Activated CD4-positive, alpha-beta T cell treated with anti-CD3 and anti-CD28 coated beads, Interleukin-2, amount 50 U/mL, for 24 hours (primary cell): ENCODE results near the gene ARMH2.

Experiments used
- DNase-seq, 2 donors: peaks; one replicate each; pipeline ENCODE4 v3.0.0-alpha.2; 2020; ENCODE audit warnings: low read depth in 1 of 2, low spot score in 1 of 2

ARMH2 gene

DNA sequence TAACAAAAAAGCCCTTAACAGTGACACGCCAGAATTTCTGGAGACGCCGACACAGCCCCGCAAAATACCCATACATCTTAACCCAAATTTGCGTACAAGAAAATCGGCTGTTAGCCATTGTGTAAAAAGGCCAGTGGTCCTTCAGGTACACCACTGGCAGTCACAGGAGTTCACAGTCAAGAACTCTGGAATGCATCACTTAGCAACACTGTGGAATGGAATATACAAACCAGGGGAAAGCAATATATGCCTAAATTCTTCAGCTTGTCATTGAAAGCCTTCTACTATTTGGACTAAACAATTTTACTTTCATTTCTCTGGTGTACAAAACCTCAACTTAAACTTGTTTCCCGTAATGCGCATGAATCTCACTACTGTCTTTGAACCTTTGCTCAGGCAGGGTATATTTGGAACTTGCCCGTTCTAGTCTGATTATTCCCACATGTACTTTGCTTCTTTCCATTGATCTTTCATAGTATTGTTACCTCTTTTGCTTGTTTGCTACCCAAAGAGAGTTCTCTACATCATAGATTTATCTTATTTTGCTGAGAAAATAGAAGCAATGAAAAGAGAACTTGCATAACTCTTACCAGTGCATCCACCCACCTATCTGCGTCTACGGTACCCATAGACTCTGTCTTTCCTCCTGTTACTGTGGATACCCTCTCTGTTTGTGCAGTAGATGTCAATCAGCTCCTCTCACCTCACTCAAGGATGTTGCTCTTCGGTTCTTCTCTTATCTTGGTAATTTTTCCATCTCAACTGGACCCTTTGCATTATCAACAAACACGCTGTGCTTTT, at the start of gene ARMH2:
ARMH2 (minus strand) TSS at position 178 of the 801 bp plus-strand sequence; CDS start at position 118, 60 bp downstream.
- DNase-seq = no peak

GRCh38 chr6:24848461-24848860, 49.7 kb upstream of the ARMH2 start:
- no peak for DNase-seq

DNA sequence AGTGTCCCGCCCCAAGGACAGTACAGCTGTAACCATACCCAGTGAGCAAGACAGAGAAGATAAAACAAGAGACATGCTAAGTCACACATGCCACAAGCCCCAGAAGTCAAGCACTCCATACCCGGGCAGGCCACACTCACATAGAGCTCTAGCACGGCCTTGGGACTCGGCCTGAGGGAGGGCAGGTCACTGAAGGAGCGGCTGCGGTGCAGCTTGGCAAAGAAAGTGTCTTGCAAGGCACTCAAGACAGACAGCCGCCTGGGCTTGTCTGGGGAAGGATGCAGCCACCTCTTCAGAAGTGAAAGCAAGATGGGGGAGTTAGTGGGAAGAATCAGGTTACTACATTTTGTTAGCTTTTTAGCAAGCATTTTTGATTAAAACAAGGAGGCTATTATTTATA, 48.7 kb upstream of the ARMH2 start:
- DNase-seq = no peak

- DNase-seq = no peak
Observed at GRCh38 chr6:24845578-24845977, 46.9 kb upstream of the ARMH2 start.

DNA sequence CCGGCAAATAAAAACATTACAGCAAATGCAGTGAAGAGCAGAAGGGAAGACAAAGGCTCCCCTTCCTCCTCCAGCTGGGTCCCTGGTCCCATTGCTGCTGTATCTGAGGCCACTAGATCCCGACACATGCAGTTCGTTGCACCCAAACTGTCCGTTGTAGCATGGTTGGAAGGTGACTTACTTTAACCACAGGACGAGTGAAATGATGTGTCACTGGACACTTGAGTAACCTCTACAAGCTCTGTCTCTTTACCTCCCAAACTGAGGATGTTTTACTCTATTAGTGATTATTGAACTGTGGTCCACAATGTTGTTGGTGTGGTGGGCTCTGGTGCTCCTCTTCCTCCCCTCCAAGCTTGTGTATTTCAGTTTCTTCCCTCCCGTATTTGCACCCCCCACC, 46.2 kb upstream of the ARMH2 start:
- DNase-seq = no peak

GRCh38 chr6:24844061-24844460, 45.3 kb upstream of the ARMH2 start:
- no peak for DNase-seq

GRCh38 chr6:24840187-24840586, 41.5 kb upstream of the ARMH2 start:
- no peak for DNase-seq

DNA sequence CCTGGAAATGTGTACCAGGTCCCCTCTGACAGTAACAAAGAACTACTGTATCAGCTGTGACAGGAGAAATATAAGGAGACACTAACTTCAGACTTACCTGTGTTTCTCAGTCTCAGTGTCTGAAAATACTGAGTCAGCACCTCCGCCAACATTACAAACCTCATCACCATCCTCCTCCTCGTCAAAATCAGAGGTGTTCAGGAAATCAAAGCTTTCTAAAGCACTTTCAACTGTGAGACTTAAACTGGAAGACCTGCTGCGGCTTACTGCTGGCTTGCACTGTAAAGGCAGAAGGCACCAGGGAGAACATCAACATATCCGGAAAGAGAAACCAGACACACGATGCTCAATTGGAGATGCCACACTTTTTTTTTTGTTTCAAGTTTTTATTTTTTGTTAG, 40.3 kb upstream of the ARMH2 start:
- no peak for DNase-seq

GRCh38 chr6:24838081-24838480, 39.4 kb upstream of the ARMH2 start:
- DNase-seq = no peak

GRCh38 chr6:24836109-24836508, 37.4 kb upstream of the ARMH2 start:
- DNase-seq = no peak

DNA sequence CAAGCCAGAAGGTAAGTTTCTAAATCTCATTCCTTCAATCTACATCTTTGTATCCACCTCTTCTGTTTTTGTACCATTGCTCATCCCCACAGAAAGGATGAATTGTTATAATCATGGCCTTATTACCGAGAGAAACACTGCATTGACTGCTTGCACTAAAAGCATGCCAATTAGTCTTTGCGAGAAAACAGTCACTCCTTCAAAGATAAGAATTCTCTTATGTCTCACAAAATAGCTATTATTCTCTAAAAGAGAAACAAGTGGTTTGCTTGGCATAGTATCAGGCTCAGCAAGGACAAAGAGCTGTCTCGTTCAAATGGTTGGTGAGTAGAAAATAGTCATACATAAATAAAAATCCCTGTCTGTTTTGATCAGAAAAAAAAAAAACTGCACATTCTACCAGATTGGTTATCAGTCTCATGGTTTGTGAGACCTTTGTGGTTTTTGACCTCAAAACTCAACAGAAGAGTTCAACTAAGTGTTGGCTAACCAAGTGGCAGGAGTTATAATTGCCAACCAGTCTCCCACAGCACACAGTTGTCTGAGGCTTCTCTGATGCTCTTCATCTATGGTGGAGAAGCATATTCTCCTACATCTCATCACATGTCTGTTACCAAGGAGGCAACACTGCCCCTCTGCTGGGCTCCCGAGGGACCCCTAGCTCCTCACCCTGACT, 35.1 kb upstream of the ARMH2 start:
- no peak for DNase-seq

- DNase-seq = no peak
Observed at GRCh38 chr6:24832794-24833193, 34.1 kb upstream of the ARMH2 start.

DNA sequence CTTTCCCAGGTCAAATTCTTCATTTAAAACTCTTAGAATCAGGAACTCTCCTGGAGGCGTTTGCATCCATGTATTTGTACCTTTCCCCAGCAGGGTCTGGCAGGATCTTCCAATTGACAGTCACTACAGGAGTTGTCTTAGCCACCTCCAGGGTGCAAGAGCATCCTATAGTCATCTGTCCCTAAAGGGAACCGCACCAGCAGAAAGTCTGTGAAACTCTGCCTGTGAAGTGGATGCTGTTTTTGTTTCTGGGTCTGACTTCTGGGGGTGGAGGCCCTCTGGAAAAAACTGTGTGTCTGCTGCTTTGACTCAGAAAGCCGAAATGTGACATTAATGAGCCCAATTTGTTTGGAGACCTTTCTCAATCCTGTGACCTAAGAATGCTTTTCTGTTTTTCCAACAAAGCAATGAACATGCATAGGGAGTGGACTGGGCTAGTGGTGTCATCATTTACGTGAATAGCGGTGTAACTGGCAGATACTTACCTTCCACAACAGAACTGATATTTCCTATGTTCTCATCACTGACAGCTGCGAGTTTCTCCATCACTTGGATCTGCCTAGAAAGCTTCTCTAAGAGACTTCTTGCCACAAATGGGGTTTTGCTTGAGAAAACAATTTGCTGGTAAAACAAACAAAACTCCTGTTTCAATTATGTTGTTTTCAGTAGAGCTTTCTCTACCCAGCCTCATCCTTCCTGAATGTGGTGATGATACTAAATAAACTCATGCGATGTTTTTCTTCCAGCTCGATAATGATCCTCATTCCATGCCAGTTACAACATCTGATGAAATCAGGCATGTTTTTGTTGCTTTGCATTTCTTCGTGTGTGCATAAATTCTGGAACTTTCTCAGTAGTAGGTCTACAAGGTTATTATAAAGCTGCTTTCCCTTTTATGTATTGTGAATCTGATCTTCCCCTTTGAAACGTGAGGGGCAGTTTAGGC, 33.3 kb upstream of the ARMH2 start:
- DNase-seq = no peak

- no peak for DNase-seq
Observed at GRCh38 chr6:24829657-24830056, 30.9 kb upstream of the ARMH2 start.

GRCh38 chr6:24827970-24828369, 29.3 kb upstream of the ARMH2 start:
- no peak for DNase-seq

- DNase-seq = no peak
Observed at GRCh38 chr6:24827162-24827561, 28.4 kb upstream of the ARMH2 start.

GRCh38 chr6:24825130-24825630, 26.5 kb upstream of the ARMH2 start:
- DNase-seq = no peak

GRCh38 chr6:24824142-24824938, 25.6 kb upstream of the ARMH2 start:
- no peak for DNase-seq

- DNase-seq = no peak
Observed at GRCh38 chr6:24823185-24823584, 24.5 kb upstream of the ARMH2 start.

GRCh38 chr6:24822696-24823095, 24.0 kb upstream of the ARMH2 start:
- no peak for DNase-seq
